Naive thymus-derived CD4-positive, alpha-beta T cell (primary cell): ENCODE results near the gene IFITM5. TPM values are rescaled to one million over a fixed set of nuclear protein-coding genes. Genes with fewer than 3 reads are reported as not detected.
A peak's percentile ranks its signal among the peaks of the same experiment; 100 is the strongest.

ENCODE experiments used
- ATAC-seq: fragments of 150-1000 bp; cut with Tn5 transposase; 2 replicates; pipeline ENCODE4 v1.10.0; 2021; ENCODE audit warnings: mild to moderate bottlenecking, moderate library complexity
- CTCF ChIA-PET: fragments of 350-600 bp; sonication (Branson Sonifier 250); formaldehyde crosslinking; loops from one replicate; lab custom pipeline; 2021; ENCODE audit warnings: antibody characterized with exemption; lab: Charles Lee
- POLR2A ChIA-PET: fragments of 350-600 bp; sonication (Branson Sonifier 250); formaldehyde crosslinking; loops from one replicate; lab custom pipeline; 2021; ENCODE audit warnings: antibody characterized with exemption, inconsistent platforms; lab: Charles Lee
- DNase-seq, 9 donors: peaks; one replicate each; pipeline versions ENCODE4 v3.0.0 to v3.0.0-alpha.2; 2020 to 2022; ENCODE audit warnings: mixed read lengths in 1 of 9
- H3K27ac ChIP-seq: one replicate; pipeline ENCODE4 v1.7.0; 2013; ENCODE audit warnings: mild to moderate bottlenecking, low read depth, low read length, moderate library complexity
- H3K27me3 ChIP-seq, 2 donors: one replicate each; pipeline ENCODE4 v1.7.0; 2013; ENCODE audit warnings: low read length in 2 of 2, mild to moderate bottlenecking in 2 of 2, moderate library complexity in 2 of 2; ENCODE audit not compliant: control insufficient read depth in 2 of 2, insufficient read depth in 2 of 2
- H3K36me3 ChIP-seq, 3 experiments: 1 replicate in 2 of 3; 2 replicates in 1 of 3; pipeline ENCODE4 v1.7.0; 2013; ENCODE audit warnings: low read length in 3 of 3, mild to moderate bottlenecking in 3 of 3, moderate library complexity in 1 of 3; ENCODE audit not compliant: insufficient read depth in 3 of 3, control insufficient read depth in 2 of 3
- H3K4me1 ChIP-seq, 2 donors: one replicate each; pipeline ENCODE4 v1.7.0; 2013; ENCODE audit warnings: low read length in 2 of 2, mild to moderate bottlenecking in 2 of 2, moderate library complexity in 1 of 2; ENCODE audit not compliant: control insufficient read depth in 2 of 2, insufficient read depth in 2 of 2
- H3K4me3 ChIP-seq: 2 replicates; pipeline ENCODE4 v1.7.0; 2013; ENCODE audit warnings: mild to moderate bottlenecking, low read length
- H3K9me3 ChIP-seq, 3 experiments: 1 replicate in 2 of 3; 2 replicates in 1 of 3; pipeline ENCODE4 v1.7.0; 2013; ENCODE audit warnings: low read length in 3 of 3; ENCODE audit not compliant: control insufficient read depth in 2 of 3
- H3K27ac Mint-ChIP-seq, 9 donors: one replicate each; pipeline ENCODE4 v1.8.0; 2020 to 2022; ENCODE audit warnings: mixed read lengths in 9 of 9, mild to moderate bottlenecking in 8 of 9, moderate library complexity in 5 of 9, inconsistent platforms in 2 of 9
- H3K27me3 Mint-ChIP-seq, 5 donors: one replicate each; pipeline ENCODE4 v1.8.0; 2021 to 2022; ENCODE audit warnings: mixed read lengths in 5 of 5, mild to moderate bottlenecking in 1 of 5
- H3K36me3 Mint-ChIP-seq, 5 donors: one replicate each; pipeline ENCODE4 v1.8.0; 2020 to 2022; ENCODE audit warnings: mixed read lengths in 5 of 5, mild to moderate bottlenecking in 3 of 5, inconsistent platforms in 1 of 5
- H3K4me1 Mint-ChIP-seq, 7 donors: one replicate each; pipeline ENCODE4 v1.8.0; 2020 to 2022; ENCODE audit warnings: mixed read lengths in 7 of 7, mild to moderate bottlenecking in 3 of 7, inconsistent platforms in 1 of 7
- H3K4me3 Mint-ChIP-seq, 10 donors: one replicate each; pipeline ENCODE4 v1.8.0; 2020 to 2022; ENCODE audit warnings: mild to moderate bottlenecking in 10 of 10, mixed read lengths in 10 of 10, moderate library complexity in 6 of 10, inconsistent platforms in 2 of 10
- H3K9me3 Mint-ChIP-seq, 11 donors: one replicate each; pipeline ENCODE4 v1.8.0; 2020 to 2022; ENCODE audit warnings: mixed read lengths in 11 of 11, mild to moderate bottlenecking in 4 of 11, inconsistent platforms in 1 of 11, moderate library complexity in 1 of 11
- intact Hi-C, 2 donors: fragments of 100-400 bp; cut with micrococcal nuclease; formaldehyde crosslinking; loops; one replicate each; pipeline ENCODE4 v1.15.1; 2023
- polyA plus RNA-seq, 2 donors: library from polyadenylated mRNA; unstranded; fragments of 300-500 nt; fragmentation: Illumina TruSeq; gene quantifications; one replicate each; pipeline ENCODE4 v1.2.3, GENCODE V29; 2021
- total RNA-seq, 6 experiments: library from RNA in 5 of 6; stranded (reverse) in 5 of 6; gene quantifications; 1 replicate in 5 of 6; 2 replicates in 1 of 6; pipeline ENCODE4 v1.2.3 and lab custom pipeline; 2021 to 2026

The IFITM5 gene
- total and polyA plus RNA-seq, 7 experiments from 2014 or later, result not detected

- Histone ChIP-seq H3K36me3 (no peaks in the 10 kb centered on the region), H3K27me3 (no peaks in the 10 kb centered on the region), H3K27ac (peak overlapping the region; percentile 49), H3K4me3 (no peak overlapping the region), H3K9me3 (no peaks in the 10 kb centered on the region), H3K4me1 (peaks cover 24 to 26% of the 10 kb centered on the region in 2 donors)
- DNase-seq, result peak in 5 of 9 donors; percentile 20 to 50 (median 41)
- intact Hi-C loops, result loop anchor here (1.0 to 5.0 kb wide), 6 partner anchors 14 to 181 kb away; partner anchors contain the start of genes BET1L (in 1 of the 2), PSMD13 (in 1 of the 2), RIC8A (in 1 of the 2) and SIRT3 (in 1 of the 2)
- Mint-ChIP-seq H3K27me3 (peaks cover 0 to 2% (median 0%) of the 10 kb centered on the region in 5 donors), H3K27ac (peak overlapping the region; percentile 55 to 100 (median 96)), H3K4me1 (peaks cover 20 to 40% (median 33%) of the 10 kb centered on the region in 7 donors), H3K36me3 (peaks cover 0 to 4% (median 0%) of the 10 kb centered on the region in 5 donors), H3K9me3 (peaks cover 0 to 3% (median 0%) of the 10 kb centered on the region in 11 donors), H3K4me3 (peak overlapping the region; percentile 62 to 95 (median 80))
- ATAC-seq, result peak; percentile 14
- ChIA-PET CTCF (interaction anchor here (1.0 to 3.6 kb wide), 5 partner anchors 14 to 60 kb away, joined by 3 to 34 read pairs (median 11); partner anchors contain the start of genes BET1L, NLRP6, PGGHG and RIC8A), POLR2A (interaction anchor here (0.6 to 4.6 kb wide), 16 partner anchors 9 to 1973 kb away, joined by 3 to 330 read pairs (median 14); partner anchors contain the start of genes BET1L, IFITM1, IFITM2 and IFITM5)
These were observed 32.5 kb downstream of the IFITM5 start for GRCh38 chr11:266676-267439.

DNA sequence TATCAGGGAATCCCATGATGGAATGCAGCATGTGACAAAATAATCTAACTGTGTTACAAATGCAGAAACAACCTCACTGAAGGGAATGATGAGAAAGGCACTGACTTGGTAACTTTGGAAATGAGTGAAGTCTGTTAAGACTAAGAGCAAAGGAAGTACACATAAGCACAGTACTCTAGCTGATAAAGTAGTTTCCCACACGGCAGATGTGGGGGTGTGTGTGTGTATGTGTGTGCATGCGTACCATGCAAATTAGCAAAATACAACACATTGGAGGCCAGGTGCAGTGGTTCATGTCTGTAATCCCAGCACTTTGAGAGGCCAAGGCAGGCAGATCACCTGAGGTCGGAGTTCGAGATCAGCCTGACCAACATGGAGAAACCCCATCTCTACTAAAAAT, 37.7 kb downstream of the IFITM5 start:
- no peaks in the 10 kb centered on the region for H3K27me3 ChIP-seq
- CTCF ChIA-PET, result interaction anchor here (0.7 to 2.0 kb wide), 2 partner anchors 11 to 46 kb away, joined by 3 to 13 read pairs; no protein-coding TSS in a partner anchor
- H3K9me3 ChIP-seq, result no peaks in the 10 kb centered on the region
- no peak overlapping the region for H3K4me3 Mint-ChIP-seq
- peaks cover 0 to 3% (median 0%) of the 10 kb centered on the region in 11 donors for H3K9me3 Mint-ChIP-seq
- no peak overlapping the region for H3K4me3 ChIP-seq
- peaks cover 0 to 11% (median 1%) of the 10 kb centered on the region in 7 donors for H3K4me1 Mint-ChIP-seq
- ATAC-seq (no peak), DNase-seq (no peak)
- no peak overlapping the region for H3K27ac ChIP-seq
- H3K27ac Mint-ChIP-seq, result no peak overlapping the region
- intact Hi-C loops, result no loop called here
- no peaks in the 10 kb centered on the region for H3K36me3 Mint-ChIP-seq
- no peaks in the 10 kb centered on the region for H3K36me3 ChIP-seq
- peaks cover 0 to 7% (median 0%) of the 10 kb centered on the region in 5 donors for H3K27me3 Mint-ChIP-seq
- no peaks in the 10 kb centered on the region for H3K4me1 ChIP-seq
- POLR2A ChIA-PET, result interaction anchor here (0.7 to 2.0 kb wide), 2 partner anchors 19 to 26 kb away, joined by 4 to 7 read pairs; no protein-coding TSS in a partner anchor

DNA sequence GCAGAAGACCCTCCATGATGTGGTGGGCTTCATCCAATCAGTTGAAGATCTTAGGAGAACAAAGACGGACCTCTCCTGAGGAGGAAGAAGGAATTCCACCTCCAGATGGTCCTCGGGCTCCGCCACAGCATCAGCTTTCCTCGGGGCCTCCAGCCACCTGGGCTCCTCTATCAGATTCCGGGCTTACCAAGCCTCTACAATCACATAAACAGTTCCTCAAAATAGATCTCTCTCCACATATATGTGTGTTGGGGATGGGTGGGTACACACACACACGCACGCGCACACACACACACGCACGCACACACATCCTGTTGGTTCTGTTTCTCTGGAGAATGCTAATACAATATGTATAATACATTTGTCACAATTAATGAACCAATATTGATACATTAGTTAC, 39.9 kb downstream of the IFITM5 start:
- H3K27me3 ChIP-seq, result no peaks in the 10 kb centered on the region
- ChIA-PET POLR2A (interaction anchor here (1.0 to 1.3 kb wide), 3 partner anchors 11 to 30 kb away, joined by 3 to 4 read pairs (median 3); partner anchors contain the start of genes PSMD13 and SIRT3), CTCF (no interaction called here)
- H3K36me3 ChIP-seq, result no peaks in the 10 kb centered on the region
- no peak overlapping the region for H3K27ac ChIP-seq
- intact Hi-C loops, result no loop called here
- no peaks in the 10 kb centered on the region for H3K9me3 ChIP-seq
- Mint-ChIP-seq H3K27me3 (peaks cover 0 to 8% (median 0%) of the 10 kb centered on the region in 5 donors), H3K9me3 (peaks cover 0 to 2% (median 0%) of the 10 kb centered on the region in 11 donors), H3K27ac (no peak overlapping the region), H3K4me1 (peaks cover 0 to 12% (median 0%) of the 10 kb centered on the region in 7 donors), H3K4me3 (no peak overlapping the region), H3K36me3 (no peaks in the 10 kb centered on the region)
- H3K4me3 ChIP-seq, result no peak overlapping the region
- ATAC-seq (no peak), DNase-seq (no peak)
- H3K4me1 ChIP-seq, result no peaks in the 10 kb centered on the region

- Histone ChIP-seq H3K9me3 (no peaks in the 10 kb centered on the region), H3K27ac (no peak overlapping the region), H3K27me3 (no peaks in the 10 kb centered on the region), H3K36me3 (peaks cover 0 to 11% (median 0%) of the 10 kb centered on the region in 3 experiments), H3K4me1 (no peaks in the 10 kb centered on the region), H3K4me3 (no peak overlapping the region)
- ATAC-seq, result no peak
- intact Hi-C loops, result no loop called here
- DNase-seq, result no peak
- ChIA-PET POLR2A (interaction anchor here (0.6 to 2.2 kb wide), 4 partner anchors 10 to 190 kb away, joined by 3 to 13 read pairs (median 3); no protein-coding TSS in a partner anchor), CTCF (no interaction called here)
- peak overlapping the region in 2 of 9 donors; percentile 48 to 55 for H3K27ac Mint-ChIP-seq
- peaks cover 0 to 12% (median 0%) of the 10 kb centered on the region in 7 donors for H3K4me1 Mint-ChIP-seq
- H3K4me3 Mint-ChIP-seq, result no peak overlapping the region
- H3K36me3 Mint-ChIP-seq, result peaks cover 0 to 8% (median 0%) of the 10 kb centered on the region in 5 donors
- H3K27me3 Mint-ChIP-seq, result peaks cover 0 to 8% (median 0%) of the 10 kb centered on the region in 5 donors
- H3K9me3 Mint-ChIP-seq, result peaks cover 0 to 2% (median 0%) of the 10 kb centered on the region in 11 donors
These were observed 41.4 kb downstream of the IFITM5 start for GRCh38 chr11:257766-258493.

DNA sequence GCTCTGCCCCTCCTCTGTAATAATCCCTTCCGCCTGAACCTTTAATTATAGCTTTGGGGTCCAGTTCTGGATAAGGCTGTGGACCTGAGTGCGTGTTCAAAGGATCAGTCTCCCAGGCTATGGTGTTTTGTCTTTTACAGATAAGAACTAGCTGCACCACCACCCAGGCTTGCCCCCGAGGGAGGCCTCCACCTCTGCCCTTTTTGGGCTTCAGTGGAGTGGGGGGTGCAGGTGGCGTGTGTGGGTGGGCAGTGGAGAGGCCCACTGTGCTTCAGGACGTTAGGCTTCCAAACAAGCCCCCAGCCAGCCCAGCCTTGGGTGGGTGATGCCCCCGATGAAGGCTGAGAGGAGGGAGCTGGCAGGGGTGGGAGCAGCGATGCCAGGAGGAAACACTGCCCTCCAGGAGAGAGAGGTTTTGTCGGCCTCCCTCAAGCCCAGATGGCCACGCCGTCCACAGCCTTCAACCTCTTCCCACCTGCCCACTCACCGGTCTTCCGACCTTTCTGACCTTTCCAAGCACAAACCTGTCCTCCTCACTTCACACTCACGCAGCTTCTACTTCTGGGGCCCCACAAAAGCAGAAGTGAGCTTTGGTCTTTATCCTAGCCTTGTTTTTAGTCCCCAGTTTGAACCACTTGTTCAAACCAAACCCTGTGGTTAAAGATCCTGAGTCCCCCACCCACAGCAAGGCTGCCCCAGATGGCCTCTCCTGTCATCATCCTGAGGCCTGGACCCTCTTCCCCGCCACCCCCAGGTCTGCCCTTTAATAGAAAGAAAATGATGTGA, 42.2 kb downstream of the IFITM5 start:
- Mint-ChIP-seq H3K9me3 (peaks cover 0 to 2% (median 0%) of the 10 kb centered on the region in 11 donors), H3K36me3 (peaks cover 0 to 10% (median 5%) of the 10 kb centered on the region in 5 donors), H3K27me3 (peaks cover 0 to 8% (median 0%) of the 10 kb centered on the region in 5 donors), H3K27ac (no peak overlapping the region), H3K4me3 (no peak overlapping the region), H3K4me1 (peaks cover 0 to 12% (median 0%) of the 10 kb centered on the region in 7 donors)
- H3K4me3 ChIP-seq, result no peak overlapping the region
- no peaks in the 10 kb centered on the region for H3K4me1 ChIP-seq
- H3K36me3 ChIP-seq, result peaks cover 0 to 19% (median 5%) of the 10 kb centered on the region in 3 experiments
- no peak for ATAC-seq
- H3K9me3 ChIP-seq, result no peaks in the 10 kb centered on the region
- H3K27me3 ChIP-seq, result no peaks in the 10 kb centered on the region
- ChIA-PET POLR2A (interaction anchor here (0.6 to 3.7 kb wide), 6 partner anchors 11 to 351 kb away, joined by 3 to 18 read pairs (median 4); no protein-coding TSS in a partner anchor), CTCF (no interaction called here)
- no peak for DNase-seq
- no peak overlapping the region for H3K27ac ChIP-seq
- intact Hi-C loops, result no loop called here
